NCI-H128 (cell line): ENCODE measurements around the gene ABCC2.
"Not testable (repeated sequence)": the region's sequence is repeated elsewhere in the genome, so short reads cannot be mapped to it uniquely, and the experiment has no call there.

Experiments
- DNase-seq: peaks from one replicate; lab custom pipeline; 2025; ENCODE audit not compliant: unreplicated experiment; lab: John Stamatoyannopoulos, UW

Gene ABCC2

DNA sequence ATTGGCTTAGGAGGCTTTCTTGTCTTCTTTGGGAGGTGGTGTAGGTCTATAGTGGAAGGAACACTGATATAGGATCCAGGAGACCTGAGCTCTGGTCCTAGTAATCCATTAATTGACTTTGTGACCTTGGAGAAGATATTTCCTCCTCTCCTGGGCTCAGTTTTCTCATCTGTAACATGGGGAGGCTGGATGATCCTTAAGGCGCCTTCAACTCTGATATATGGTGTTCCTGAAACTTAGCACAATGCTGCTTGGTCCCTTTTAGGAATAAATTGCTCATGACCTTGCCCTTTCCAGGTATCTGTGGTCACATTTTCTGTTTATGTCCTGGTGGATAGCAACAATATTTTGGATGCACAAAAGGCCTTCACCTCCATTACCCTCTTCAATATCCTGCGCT lies 25.3 kb downstream of the ABCC2 start:
- no peak for DNase-seq

DNA sequence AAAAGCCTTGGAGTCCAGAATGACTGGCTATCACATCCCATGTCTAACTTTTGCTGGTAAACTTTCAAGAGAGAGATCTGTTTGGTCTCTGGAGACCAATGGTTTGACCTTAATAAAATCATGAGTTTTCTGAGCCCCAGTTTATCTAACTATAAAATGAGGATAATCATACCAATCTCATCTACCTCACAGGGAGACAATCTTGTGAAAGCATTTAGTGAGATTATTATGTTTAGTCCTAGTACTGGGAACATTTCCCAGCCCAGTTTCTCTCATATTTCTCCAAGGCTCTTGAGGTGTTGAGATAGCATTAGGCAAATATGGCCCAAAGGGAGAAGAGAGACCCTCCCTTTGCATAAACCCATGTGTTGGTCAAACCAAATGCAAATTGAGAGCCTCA lies 25.8 kb downstream of the ABCC2 start:
- no peak for DNase-seq

DNA sequence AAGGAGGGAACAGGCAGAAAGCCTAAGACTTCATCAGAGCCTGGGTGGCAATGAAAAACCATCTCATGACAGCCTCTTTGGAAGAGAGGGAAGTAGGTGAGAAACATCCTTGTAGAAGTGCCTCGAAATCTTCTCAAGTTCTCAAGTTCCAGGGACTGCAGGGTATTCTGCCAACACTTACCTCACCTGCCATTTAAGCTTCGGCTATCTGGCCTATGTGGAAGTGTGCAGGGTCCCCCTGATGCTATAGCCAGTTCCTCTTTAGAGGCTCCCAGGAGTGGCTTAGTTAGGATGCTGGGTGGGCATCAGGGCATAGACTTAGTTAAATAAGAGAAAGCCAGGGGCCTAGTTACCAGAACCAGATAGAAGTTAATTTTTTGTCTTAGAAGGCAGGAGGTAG lies 27.0 kb downstream of the ABCC2 start:
- no peak for DNase-seq

DNA sequence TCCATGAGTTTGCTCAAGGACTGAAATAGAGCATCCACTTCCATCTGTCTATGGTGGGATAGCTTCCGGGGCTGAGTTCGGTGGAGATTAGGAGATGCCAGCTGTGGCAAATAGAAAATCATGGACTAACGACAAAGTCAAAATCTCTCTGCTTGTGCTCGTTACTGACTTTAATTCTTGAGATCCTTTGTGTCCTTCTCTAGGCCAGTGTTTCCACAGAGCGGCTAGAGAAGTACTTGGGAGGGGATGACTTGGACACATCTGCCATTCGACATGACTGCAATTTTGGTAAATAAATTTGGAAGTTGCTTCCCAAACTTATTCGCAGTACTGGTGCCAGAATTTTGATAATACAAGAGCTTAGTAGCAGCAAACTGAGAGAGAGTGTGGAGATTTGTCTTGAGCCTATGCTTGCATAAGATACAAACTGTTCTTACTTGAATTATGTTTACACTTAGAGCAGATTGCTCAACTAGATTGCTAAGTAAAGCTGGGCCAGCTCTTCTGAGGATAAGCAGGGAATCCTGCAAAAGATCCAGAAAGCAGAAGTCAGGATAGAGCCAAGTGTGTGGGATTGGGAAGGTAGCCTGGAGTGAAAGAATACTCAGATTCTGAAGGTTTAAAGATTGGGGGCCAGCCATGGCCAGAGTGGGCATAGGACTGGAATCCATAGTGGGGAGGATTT lies 27.6 kb downstream of the ABCC2 start:
- no peak for DNase-seq

DNA sequence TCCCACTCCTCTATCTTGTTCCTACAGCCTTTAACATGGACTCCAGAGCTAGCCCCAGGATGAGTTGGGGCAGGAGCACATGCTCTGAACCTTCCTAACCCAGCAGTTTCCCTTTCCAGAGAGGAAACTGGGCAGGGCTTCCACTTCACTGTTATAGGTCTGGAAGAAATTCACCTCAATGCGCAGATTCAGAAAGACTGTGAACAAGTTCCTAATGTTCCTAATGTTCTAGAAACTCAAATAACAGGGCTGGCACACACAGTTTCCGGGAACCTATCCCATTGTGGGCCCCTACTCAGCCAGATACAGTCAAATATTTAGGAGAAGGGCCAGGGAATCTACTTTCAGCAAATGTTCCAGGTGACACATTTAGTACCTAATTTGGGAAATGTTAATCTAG lies 29.7 kb downstream of the ABCC2 start:
- DNase-seq: no peak

DNA sequence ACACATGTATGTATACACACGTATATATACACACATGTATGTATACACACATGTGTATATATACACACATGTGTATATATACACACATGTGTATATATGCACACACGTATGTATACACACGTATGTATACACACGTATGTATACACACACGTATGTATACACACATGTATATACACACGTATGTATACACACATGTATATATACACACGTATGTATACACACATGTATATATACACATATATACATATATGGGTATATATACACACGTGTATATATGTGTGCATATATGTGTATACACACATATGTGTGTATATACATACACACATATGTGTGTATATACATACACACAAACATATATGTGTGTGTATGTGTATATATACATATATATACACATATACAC lies 31.7 kb downstream of the ABCC2 start:
- no peak for DNase-seq

DNA sequence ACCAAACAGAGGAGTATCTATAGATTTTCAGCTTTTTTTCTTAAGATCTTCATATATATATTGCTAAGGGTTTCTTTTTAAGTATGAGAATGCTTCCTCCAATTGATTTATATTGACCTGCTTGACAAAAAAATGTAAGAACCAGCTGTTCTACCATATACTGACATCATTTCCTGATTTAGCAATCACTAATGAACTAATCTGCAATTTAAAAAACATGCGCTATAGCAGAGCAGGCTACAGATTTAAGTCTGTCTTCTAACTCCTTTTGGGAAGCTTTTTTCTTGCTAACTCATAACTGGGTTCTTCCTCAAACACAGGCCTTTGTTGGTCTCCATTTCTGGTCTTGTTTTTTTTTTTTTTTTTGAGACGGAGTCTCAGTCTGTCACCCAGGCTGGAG lies 33.2 kb downstream of the ABCC2 start:
- no peak for DNase-seq

DNA sequence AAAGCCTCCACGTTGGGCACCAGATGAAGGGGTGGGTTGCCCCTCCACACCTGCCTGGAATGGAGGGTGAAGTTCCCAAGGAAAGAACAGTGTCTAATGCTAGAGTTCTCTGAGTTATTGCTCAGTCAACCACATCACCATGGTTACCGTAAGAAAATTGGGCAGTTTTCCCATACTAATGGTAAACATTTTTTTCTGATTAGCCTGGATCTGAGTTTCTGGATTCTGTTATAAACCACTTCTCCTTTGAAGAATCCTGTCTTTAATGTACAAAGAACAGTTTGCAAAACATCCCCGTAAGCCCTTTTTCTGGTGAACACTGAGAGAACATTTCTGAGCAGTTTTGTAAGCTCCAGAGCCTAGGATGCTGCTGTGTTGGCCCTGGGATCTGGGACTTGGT lies 45.5 kb downstream of the ABCC2 start:
- DNase-seq: no peak

DNA sequence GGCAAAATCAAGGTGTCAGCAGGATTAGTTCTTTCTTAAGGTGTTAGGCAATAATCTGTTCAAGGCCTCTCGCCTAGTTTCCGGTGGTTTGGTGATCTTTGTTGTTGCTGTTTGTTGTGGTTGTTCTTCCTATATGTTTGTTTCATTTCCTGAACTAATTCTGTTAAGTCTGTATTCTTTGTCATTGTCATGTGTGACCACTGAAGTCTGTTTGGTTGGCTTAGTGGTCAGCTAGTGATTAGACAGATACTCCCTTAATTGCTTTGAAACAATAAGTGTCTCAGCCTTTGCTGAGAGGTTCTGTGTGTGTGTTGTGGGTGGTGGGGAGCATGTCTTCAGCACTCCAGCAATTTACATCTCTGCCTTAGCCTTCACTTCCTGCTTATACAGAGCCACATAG lies 46.0 kb downstream of the ABCC2 start:
- DNase-seq: no peak

DNA sequence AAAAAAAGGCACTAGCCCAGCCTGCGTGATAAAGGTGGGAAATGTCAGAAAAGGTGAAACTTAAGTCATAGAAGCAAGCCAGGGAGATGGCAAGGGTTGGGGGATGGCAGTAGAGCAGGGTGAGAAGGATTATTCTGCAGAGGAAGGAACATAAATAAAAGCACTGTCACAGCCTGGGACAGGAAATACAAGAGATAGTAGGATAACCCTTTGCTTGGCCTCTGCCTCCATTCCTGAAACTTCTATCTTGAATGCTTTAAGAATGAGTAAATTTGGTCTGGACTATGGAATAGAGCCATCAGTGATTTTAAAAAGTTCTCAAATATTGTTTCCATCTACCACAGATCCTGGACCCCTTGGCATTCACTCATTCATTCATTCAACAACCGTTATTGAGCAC lies 50.0 kb downstream of the ABCC2 start:
- no peak for DNase-seq

DNA sequence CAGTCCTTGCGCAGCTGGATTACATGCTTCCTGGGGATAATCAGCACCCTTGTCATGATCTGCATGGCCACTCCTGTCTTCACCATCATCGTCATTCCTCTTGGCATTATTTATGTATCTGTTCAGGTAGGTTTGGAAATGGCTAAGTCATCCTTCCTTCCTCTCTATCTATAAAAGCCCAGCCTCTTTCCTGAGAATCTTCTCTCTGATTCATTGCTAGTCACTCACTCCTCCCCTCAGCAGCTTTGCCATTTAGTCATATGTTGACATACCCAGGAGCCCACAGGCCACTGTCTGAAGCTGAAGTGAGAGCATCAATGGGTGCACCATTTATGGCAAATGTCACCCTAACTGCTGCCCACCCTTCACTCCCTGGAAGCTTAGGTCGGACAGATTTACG lies 52.0 kb downstream of the ABCC2 start:
- no peak for DNase-seq

DNA sequence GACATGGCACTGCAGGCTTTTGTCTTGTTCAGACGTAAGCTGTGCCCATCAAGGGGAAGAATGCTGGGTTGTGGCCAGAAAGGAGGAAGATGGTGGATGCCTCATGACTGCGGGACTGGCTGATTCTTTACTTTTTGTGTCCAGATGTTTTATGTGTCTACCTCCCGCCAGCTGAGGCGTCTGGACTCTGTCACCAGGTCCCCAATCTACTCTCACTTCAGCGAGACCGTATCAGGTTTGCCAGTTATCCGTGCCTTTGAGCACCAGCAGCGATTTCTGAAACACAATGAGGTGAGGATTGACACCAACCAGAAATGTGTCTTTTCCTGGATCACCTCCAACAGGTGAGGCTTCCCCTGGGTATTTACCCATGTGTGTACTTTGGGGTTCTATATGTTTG lies 53.5 kb downstream of the ABCC2 start:
- no peak for DNase-seq

DNA sequence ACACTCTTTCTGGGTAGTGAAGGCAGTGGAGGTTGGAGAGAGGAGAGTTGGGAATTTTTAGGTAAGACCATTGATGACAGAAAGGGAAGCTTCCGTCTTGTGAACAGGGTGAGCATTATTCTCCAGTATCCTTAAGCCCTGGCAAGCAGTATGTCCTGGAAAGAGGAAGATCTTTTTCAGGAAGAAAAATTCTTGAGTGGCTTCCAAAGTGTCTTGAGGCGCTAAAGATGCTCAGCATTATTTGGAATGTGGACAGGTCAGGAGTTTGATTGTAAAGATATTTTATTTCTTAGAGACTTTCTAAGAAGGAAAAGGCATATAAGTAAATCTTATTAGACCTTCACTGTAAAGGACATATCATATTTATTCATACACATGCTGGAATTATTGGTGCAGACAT lies 54.3 kb downstream of the ABCC2 start:
- no peak for DNase-seq

DNA sequence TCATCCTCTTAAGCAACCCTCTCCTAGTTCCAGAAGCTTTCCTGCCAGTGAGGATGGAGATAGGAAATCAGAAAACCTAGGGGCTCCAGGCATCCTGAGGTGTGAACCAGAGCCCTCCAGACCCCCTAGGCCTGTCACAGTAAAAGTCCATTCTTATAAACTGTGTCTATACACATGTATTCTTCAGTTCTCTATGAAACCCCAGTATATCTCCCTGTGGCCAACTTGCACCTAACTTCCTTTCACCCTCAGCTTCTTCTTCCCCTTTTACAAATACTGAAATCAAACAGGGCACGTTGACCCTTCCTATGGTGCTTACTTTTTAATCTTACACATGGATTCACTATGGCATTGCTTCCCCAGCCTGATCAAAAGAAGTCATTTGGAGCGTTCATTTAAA lies 58.4 kb downstream of the ABCC2 start:
- DNase-seq: not testable (repeated sequence)

DNA sequence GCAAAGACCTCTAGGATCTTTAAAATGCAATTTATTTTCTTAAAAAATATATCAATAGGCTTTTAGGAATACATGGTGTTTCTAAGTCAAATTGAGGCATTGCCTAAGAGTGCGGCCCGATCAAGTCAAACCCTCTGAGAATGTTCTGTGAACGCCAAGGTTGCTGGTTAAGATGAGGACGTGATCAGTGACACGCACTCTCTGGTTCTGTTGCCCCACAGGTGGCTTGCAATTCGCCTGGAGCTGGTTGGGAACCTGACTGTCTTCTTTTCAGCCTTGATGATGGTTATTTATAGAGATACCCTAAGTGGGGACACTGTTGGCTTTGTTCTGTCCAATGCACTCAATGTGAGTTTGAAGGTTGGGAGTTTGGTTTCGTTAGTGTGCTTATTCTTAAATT lies 59.3 kb downstream of the ABCC2 start:
- DNase-seq: no peak

DNA sequence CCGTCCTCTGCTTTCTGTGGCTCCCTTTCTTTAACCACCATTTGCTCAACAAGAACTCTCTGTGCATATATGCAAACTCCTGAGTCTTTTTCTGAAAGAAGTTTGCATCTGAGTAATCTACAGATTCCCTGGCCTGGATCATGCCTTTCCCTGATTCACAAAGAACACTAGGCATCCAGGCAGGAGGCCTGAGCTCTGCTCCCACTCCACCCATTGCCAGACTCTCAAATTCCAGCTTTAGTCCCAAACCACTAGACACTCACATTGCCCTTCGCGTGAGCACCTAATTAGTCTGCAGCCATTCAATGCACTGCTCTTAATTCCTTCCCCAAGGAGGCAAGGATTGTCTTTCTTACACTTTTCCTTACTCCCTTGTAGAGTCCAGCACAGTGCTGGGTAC lies 60.9 kb downstream of the ABCC2 start:
- DNase-seq: no peak

DNA sequence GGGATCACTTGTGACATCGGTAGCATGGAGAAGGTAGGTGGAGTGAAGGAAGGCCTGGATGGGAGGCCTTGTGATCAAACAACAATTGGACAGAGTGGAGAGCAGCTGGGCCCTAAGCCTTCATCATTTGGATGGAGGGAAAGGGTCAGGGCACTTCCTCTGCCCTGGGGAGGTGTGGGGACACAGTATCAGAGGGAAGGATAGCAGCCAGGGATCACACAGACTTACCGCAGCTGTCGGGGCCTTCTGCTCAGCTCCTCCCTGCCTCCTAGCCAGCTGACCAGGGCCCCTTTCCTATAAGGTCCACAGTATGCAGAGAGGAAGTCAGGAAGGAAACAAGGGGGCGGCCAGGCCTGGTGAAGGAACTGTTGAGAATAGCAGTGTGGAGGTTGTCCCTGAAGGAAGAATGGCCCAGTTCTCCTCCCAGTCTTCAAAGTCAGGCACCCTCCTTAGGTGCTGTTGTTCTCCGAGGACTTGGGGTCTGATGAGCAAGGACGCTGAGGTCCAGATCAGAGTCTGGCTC lies 62.1 kb downstream of the ABCC2 start:
- no peak for DNase-seq

DNA sequence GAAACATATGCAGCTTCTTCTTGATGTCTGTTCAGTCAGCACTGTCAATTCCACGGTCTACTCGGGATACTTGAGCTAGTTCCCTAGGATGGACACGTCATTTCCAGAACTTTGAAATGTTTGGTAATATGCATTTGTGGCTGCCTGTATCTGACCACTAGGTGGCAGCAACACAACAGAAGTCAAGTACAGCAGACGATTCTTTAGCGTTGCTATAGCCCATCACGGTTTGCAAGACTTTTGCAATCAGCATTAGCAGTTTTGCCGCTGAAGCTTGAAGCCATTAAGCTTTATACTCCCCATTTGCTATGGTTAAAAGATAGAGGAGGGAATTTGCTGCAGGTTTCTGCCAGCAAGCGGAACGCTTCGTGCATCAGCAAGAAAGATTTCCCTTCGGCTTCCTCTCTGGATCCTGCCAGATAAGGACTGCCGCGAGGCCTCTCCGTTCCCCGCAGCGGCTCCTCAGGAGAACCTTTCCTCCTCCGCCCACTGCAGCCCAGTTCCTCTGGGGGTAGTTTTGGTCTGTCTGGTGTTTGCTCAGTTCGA lies 63.5 kb downstream of the ABCC2 start:
- DNase-seq: peak; percentile 57

DNA sequence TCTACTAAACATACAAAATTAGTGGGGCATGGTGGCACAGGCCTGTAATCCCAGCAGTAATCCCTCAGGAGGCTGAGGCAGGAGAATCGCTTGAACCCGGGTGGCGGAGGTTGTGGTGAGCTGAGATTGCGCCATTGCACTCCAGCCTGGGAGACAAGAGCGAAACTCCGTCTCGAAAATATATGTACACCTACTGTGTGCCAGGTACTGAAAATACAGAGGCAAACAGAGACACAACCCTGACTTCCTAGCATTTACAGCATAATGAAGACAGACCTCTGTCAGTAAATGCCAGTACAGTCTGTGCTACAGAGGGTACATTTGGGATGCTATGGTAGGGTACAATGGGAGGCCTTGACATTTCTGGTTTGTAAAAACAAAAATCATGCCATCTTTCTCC lies 66.6 kb downstream of the ABCC2 start:
- DNase-seq: no peak

DNA sequence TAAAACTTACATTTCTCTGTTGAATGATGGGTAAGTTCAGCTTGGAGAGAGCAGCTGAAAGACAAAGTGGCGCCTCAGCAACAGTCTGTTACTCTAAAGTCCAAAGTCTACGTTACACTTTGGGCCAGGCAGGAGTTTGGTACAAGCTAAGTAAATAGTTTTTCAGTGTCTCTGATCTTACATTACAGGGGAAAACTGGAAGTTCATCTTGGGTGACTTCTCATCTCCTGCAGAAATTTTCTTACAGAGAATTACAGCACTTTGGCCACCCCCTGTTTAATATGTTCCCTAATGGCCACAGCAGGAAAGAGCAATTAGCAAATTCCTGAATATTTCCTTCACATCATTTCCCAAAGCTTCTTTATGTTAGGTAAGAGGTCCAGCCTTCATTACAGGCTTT lies 67.1 kb downstream of the ABCC2 start:
- no peak for DNase-seq

DNA sequence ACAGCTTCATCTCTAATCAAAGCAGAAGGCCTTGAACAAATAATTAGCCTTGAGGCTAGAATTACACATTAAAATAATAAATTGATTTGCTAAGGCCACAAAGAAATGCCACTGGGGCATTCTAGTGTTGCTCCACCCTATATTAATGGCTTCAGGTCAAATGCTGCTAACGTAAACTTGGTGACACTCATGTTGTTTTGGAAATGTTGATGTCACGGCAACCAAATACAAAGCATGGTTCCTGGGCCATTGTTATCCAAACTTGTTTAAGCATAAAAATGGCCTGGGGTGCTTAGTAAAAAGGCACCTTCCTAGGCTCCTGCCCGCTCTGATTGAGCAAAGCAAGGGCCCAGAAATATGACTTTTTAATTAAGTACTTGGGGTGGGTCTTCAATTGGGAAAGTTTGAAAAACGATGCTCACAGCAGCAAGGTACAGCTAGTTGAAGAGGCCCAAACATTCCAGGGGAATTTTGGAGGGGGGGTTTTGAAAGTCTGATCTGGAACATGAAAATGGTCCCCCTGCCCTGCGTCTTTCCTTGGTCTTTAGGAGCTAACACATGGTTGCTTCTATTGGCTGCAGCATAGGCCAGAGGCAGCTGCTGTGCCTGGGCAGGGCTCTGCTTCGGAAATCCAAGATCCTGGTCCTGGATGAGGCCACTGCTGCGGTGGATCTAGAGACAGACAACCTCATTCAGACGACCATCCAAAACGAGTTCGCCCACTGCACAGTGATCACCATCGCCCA lies 67.8 kb downstream of the ABCC2 start:
- DNase-seq: no peak

DNA sequence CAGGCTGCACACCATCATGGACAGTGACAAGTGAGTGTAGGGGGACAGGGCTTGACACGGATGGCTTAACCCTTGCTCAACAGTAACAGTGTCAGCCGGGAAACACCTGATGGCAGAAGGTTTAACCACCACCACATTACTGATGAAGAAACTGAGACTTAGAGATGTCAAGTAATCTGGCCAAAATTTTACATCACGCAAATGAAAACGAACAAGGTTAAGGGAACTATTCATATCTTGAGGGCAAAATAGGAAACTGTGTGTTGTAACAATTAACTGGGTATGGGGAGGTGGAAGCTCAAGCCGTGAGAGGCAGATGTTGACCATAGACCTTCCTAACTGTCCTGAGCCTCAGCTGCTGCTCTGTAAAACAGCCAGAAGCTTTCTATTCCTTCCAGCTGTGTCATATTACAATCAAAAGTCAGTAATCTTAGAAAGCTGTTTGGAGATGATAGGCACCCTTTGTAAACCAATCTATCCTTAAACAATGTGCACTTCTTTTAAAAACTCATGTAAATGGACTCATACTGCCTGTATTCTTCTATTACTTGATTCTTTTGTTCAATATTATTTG lies 68.4 kb downstream of the ABCC2 start:
- no peak for DNase-seq
